ENCODE measurements around the gene STXBP2.

GRCh38 chr19:7663706-7664105 is 26.8 kb downstream of the STXBP2 start:
- TF ChIP-seq EZH2 (IDR thresholded peaks at IDR 0.05; ENCODE audit: insufficient read depth, poor library complexity, severe bottlenecking) (no peak), EZH2phosphoT487 (IDR thresholded peaks at IDR 0.05; ENCODE audit: insufficient read depth, low read depth) (no peak)
